Measurements from ENCODE around the gene EDIL3.

Gene EDIL3

GRCh38 chr5:84381502-84382362, 2.9 kb downstream of the EDIL3 start:
- H3K36me3 ChIP-seq: no peaks in the 10 kb centered on the region; the same call in 1 of the 2 replicates
- H3K27ac ChIP-seq: peak overlapping the region; percentile 80
- DNase-seq: peak; percentile 33
- no peaks in the 10 kb centered on the region for H3K9me3 ChIP-seq (ENCODE audit: severe bottlenecking)
- no peaks in the 10 kb centered on the region for H3K27me3 ChIP-seq (ENCODE audit: insufficient read depth, low read depth, severe bottlenecking)
- TF ChIP-seq, protein P1, sequence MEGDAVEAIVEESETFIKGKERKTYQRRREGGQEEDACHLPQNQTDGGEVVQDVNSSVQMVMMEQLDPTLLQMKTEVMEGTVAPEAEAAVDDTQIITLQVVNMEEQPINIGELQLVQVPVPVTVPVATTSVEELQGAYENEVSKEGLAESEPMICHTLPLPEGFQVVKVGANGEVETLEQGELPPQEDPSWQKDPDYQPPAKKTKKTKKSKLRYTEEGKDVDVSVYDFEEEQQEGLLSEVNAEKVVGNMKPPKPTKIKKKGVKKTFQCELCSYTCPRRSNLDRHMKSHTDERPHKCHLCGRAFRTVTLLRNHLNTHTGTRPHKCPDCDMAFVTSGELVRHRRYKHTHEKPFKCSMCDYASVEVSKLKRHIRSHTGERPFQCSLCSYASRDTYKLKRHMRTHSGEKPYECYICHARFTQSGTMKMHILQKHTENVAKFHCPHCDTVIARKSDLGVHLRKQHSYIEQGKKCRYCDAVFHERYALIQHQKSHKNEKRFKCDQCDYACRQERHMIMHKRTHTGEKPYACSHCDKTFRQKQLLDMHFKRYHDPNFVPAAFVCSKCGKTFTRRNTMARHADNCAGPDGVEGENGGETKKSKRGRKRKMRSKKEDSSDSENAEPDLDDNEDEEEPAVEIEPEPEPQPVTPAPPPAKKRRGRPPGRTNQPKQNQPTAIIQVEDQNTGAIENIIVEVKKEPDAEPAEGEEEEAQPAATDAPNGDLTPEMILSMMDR (IDR thresholded peaks at IDR 0.05; ENCODE audit: low read depth, low read length): no peak
- H3K4me3 ChIP-seq (ENCODE audit: low read depth, low read length): peak overlapping the region; percentile 90

- H3K4me3 ChIP-seq (ENCODE audit: low read depth, low read length): no peak overlapping the region
- no peaks in the 10 kb centered on the region for H3K27me3 ChIP-seq (ENCODE audit: insufficient read depth, low read depth, severe bottlenecking)
- no peaks in the 10 kb centered on the region; the same call in none of the 2 replicates for H3K36me3 ChIP-seq
- DNase-seq: no peak
- H3K9me3 ChIP-seq (ENCODE audit: severe bottlenecking): no peaks in the 10 kb centered on the region
- H3K27ac ChIP-seq: no peak overlapping the region; the same call in 1 of the 2 replicates
- TF ChIP-seq, protein P1 (IDR thresholded peaks at IDR 0.05; ENCODE audit: low read depth, low read length): no peak
Observed at GRCh38 chr5:84379749-84380148, 4.9 kb downstream of the EDIL3 start.

DNA sequence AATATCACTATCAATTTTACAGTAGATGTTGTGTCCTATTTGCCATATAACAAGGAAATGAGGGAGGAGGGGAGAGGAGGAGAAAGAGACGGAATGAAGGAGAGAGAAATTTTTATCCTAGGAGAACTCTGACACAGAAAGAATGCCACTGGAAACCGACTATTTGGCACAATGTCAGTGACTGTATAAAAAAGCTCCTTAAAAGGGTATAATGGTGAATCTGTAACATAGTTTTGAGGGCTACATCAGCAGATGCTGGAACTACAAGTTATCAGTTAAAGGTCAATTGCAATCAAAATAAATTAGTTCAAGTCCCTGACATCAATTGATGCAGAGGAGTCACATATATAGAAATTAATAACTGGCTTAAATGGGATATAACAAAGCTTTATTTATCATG, 5.7 kb downstream of the EDIL3 start:
- TF ChIP-seq, protein P1 (IDR thresholded peaks at IDR 0.05; ENCODE audit: low read depth, low read length): no peak
- Histone ChIP-seq H3K27me3 (ENCODE audit: insufficient read depth, low read depth, severe bottlenecking) (no peaks in the 10 kb centered on the region), H3K9me3 (ENCODE audit: severe bottlenecking) (no peaks in the 10 kb centered on the region), H3K4me3 (ENCODE audit: low read depth, low read length) (no peak overlapping the region), H3K27ac (no peak overlapping the region), H3K36me3 (no peaks in the 10 kb centered on the region; the same call in none of the 2 replicates)
- no peak for DNase-seq

GRCh38 chr5:84378420-84378819, 6.3 kb downstream of the EDIL3 start:
- no peak for DNase-seq
- Histone ChIP-seq H3K36me3 (no peaks in the 10 kb centered on the region; the same call in 1 of the 2 replicates), H3K27ac (no peak overlapping the region), H3K27me3 (ENCODE audit: insufficient read depth, low read depth, severe bottlenecking) (no peaks in the 10 kb centered on the region), H3K9me3 (ENCODE audit: severe bottlenecking) (no peaks in the 10 kb centered on the region), H3K4me3 (ENCODE audit: low read depth, low read length) (no peak overlapping the region)
- TF ChIP-seq, protein P1 (IDR thresholded peaks at IDR 0.05; ENCODE audit: low read depth, low read length): no peak

GRCh38 chr5:84376346-84376745, 8.3 kb downstream of the EDIL3 start:
- Histone ChIP-seq H3K36me3 (no peaks in the 10 kb centered on the region; the same call in 1 of the 2 replicates), H3K27me3 (ENCODE audit: insufficient read depth, low read depth, severe bottlenecking) (no peaks in the 10 kb centered on the region), H3K27ac (no peak overlapping the region), H3K9me3 (ENCODE audit: severe bottlenecking) (no peaks in the 10 kb centered on the region), H3K4me3 (ENCODE audit: low read depth, low read length) (no peak overlapping the region)
- no peak for DNase-seq
- TF ChIP-seq, protein P1 (IDR thresholded peaks at IDR 0.05; ENCODE audit: low read depth, low read length): no peak

Measured in WERI-Rb-1 (cell line).